ENCODE results near the gene HOXD3. TPM values are rescaled to one million over a fixed set of nuclear protein-coding genes. Genes with fewer than 3 reads are reported as not detected.

The HOXD3 gene
- total RNA-seq, 4 donors from 2014 or later, result 2.0 to 9.1 (median 8.3) TPM

- no peak overlapping the region for H3K4me3 ChIP-seq
- no peak for DNase-seq
Measured at GRCh38 chr2:176164201-176164600, 7.1 kb downstream of the HOXD3 start.

DNA sequence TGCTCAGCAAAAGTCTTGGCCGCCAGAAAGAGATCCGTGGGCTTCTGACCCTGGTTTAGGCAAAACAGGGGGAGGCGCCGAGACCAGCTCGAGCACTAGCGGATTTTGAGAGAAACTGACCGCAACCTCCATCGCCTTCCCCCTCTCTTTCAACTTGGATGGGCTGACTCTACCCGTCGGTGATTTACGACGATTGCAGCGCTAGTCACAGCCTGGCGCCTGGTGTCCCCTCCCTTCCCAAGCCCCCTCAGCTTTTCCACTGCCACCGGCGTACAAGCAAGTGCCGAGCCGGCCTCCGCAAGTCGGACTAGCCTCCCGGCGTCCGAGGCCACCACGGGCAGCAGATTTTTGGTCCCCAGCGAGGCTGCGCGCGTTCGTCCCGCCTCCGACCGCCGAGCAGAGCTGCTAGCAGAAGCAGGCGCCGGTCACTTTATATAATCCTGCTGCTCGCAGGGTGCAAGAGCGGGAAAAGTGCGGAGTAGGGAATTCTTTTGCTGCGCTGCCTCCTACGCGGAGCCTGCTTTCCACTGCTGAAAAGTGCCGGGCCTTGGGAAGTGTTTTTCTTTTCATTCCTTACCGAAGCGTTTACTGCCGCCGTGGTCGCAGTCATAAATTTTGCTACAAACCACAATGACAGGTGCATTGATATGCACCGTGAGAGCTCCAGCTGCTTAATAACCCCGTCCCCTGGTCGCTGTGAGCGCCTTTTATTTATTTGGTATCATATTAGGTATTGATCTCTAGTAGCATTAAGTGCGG lies 7.7 kb downstream of the HOXD3 start:
- DNase-seq, result peak in 1 of 3 donors; percentile 47
- Histone ChIP-seq H3K27me3 (no peaks in the 10 kb centered on the region), H3K4me3 (peak overlapping the region in 2 of 4 donors; percentile 13 to 25), H3K36me3 (no peaks in the 10 kb centered on the region), H3K27ac (no peak overlapping the region), H3K4me1 (peaks cover 0 to 12% (median 0%) of the 10 kb centered on the region in 4 donors), H3K9me3 (no peaks in the 10 kb centered on the region)
- no peak for TF ChIP-seq POLR2A (IDR thresholded peaks at IDR 0.05)
- no peak for TF ChIP-seq CTCF (IDR thresholded peaks at IDR 0.05)

More at GRCh38 chr2:176164201-176164600, 7.1 kb downstream of the HOXD3 start:
- peaks cover 0 to 18% (median 0%) of the 10 kb centered on the region in 4 donors for H3K4me1 ChIP-seq
- H3K36me3 ChIP-seq, result no peaks in the 10 kb centered on the region
- no peaks in the 10 kb centered on the region for H3K9me3 ChIP-seq
- H3K27ac ChIP-seq, result no peak overlapping the region
- no peaks in the 10 kb centered on the region for H3K27me3 ChIP-seq
- no peak for TF ChIP-seq POLR2A (IDR thresholded peaks at IDR 0.05)

DNA sequence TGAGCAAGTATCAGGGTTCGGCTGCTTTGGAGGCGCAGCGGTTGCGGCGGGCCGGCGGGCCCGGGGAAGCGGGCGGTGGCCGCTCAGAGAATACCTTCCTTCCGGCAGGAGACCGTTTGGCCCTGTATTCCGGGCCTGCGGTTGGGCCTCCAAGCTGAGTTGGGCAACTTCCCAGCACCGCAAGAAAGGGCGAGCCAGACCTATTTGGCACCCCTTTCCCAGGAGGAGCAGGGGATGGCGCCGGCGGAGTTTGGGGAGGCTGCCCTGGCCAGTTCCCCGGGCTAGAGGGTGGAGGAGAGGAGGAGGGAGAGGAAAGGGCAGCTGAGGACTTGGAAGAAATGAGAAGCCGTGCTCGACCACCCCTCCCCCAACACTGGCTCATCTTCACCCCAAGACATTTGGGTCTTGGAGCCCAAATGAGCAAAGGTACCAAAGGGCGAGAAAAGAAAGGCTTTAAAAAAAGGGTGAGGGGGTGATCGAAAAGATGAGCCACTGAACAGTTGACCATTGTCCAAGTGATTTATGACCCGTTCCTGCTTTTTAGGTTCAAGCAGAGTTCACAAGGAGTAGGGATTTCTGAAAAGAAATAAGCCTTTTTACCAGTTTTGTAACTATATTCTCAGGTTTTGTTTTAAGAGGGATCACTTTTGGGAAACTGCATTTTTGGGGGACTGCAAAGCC lies 8.4 kb downstream of the HOXD3 start:
- no peak overlapping the region for H3K27ac ChIP-seq
- H3K4me3 ChIP-seq, result peak overlapping the region in 2 of 4 donors; percentile 13 to 25
- no peaks in the 10 kb centered on the region for H3K36me3 ChIP-seq
- H3K27me3 ChIP-seq, result no peaks in the 10 kb centered on the region
- TF ChIP-seq POLR2A (IDR thresholded peaks at IDR 0.05), result no peak
- no peak for TF ChIP-seq CTCF (IDR thresholded peaks at IDR 0.05)
- H3K9me3 ChIP-seq, result no peaks in the 10 kb centered on the region
- peaks cover 0 to 6% (median 0%) of the 10 kb centered on the region in 4 donors for H3K4me1 ChIP-seq
- DNase-seq, result peak in 1 of 3 donors; percentile 38

GRCh38 chr2:176166272-176166671 lies 9.2 kb downstream of the HOXD3 start:
- no peak overlapping the region for H3K4me3 ChIP-seq
- no peak for DNase-seq
- no peaks in the 10 kb centered on the region for H3K36me3 ChIP-seq
- H3K27ac ChIP-seq, result no peak overlapping the region
- no peak for TF ChIP-seq POLR2A (IDR thresholded peaks at IDR 0.05)
- no peak for TF ChIP-seq CTCF (IDR thresholded peaks at IDR 0.05)
- peaks cover 0 to 7% (median 0%) of the 10 kb centered on the region in 4 donors for H3K4me1 ChIP-seq
- no peaks in the 10 kb centered on the region for H3K9me3 ChIP-seq
- H3K27me3 ChIP-seq, result no peaks in the 10 kb centered on the region

DNA sequence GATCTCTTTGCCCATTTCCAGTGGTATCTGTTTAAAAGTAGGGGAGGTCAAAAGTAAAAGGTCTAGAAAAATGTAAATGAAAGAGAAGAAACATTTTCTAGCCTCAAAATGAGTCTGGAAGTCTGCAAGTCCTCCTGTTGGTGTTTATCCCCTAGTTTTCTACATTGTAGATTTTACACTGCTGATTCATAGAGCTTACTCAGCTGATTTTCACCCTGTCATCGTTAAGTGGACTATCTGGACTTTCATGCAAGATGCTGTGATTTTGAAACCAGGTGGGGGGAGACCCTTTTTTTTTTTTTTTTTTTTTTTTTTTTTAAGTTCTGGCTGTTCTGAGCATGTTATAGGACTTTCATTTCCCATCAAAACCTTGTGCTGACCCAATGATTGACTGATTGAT lies 10.3 kb downstream of the HOXD3 start:
- Histone ChIP-seq H3K36me3 (no peaks in the 10 kb centered on the region), H3K4me1 (peaks cover 0 to 15% (median 0%) of the 10 kb centered on the region in 4 donors), H3K4me3 (no peak overlapping the region), H3K27ac (no peak overlapping the region), H3K27me3 (no peaks in the 10 kb centered on the region), H3K9me3 (no peaks in the 10 kb centered on the region)
- no peak for TF ChIP-seq CTCF (IDR thresholded peaks at IDR 0.05)
- TF ChIP-seq POLR2A (IDR thresholded peaks at IDR 0.05), result no peak
- no peak for DNase-seq

- H3K4me1 ChIP-seq, result peaks cover 0 to 16% (median 0%) of the 10 kb centered on the region in 4 donors
- H3K9me3 ChIP-seq, result no peaks in the 10 kb centered on the region
- no peak for TF ChIP-seq POLR2A (IDR thresholded peaks at IDR 0.05)
- TF ChIP-seq CTCF (IDR thresholded peaks at IDR 0.05), result no peak
- H3K4me3 ChIP-seq, result no peak overlapping the region
- H3K27me3 ChIP-seq, result no peaks in the 10 kb centered on the region
- no peak overlapping the region for H3K27ac ChIP-seq
- DNase-seq, result no peak
- H3K36me3 ChIP-seq, result no peaks in the 10 kb centered on the region
Measured at GRCh38 chr2:176169181-176169580, 12.1 kb downstream of the HOXD3 start.

Measured in Peyer's patch (tissue), 4 donors.